Mucosa of descending colon (tissue), 3 donors: ENCODE results near the gene SNX6. TPM values are rescaled to one million over a fixed set of nuclear protein-coding genes. Genes with fewer than 3 reads are reported as not detected.

Experiments used
- ATAC-seq: fragments of 200-7000 bp; cut with Tn5 transposase; one replicate; pipeline ENCODE4 v1.9.1; 2020; ENCODE audit warnings: mild to moderate bottlenecking, moderate library complexity
- DNase-seq, 3 donors: peaks; one replicate each; pipeline ENCODE4 v3.0.0-alpha.2; 2020
- H3K36me3 ChIP-seq: fragments of 200-600 bp; one replicate; pipeline ENCODE4 v1.8.0; 2021; ENCODE audit warnings: low read depth, mild to moderate bottlenecking
- H3K4me1 ChIP-seq: fragments of 200-600 bp; one replicate; pipeline ENCODE4 v1.8.0; 2021; ENCODE audit warnings: low read depth, mild to moderate bottlenecking
- H3K4me3 ChIP-seq: fragments of 200-600 bp; one replicate; pipeline ENCODE4 v1.8.0; 2021; ENCODE audit warnings: mild to moderate bottlenecking
- H3K9me3 ChIP-seq: fragments of 200-600 bp; one replicate; pipeline ENCODE4 v1.8.0; 2021; ENCODE audit warnings: mild to moderate bottlenecking
- CTCF ChIP-seq: fragments of 200-600 bp; IDR thresholded peaks from one replicate; pipeline ENCODE4 v1.8.0; 2022; ENCODE audit warnings: antibody characterized with exemption, mild to moderate bottlenecking
- intact Hi-C, 2 donors: fragments of 100-400 bp; cut with DNase I in 1 of 2; cut with micrococcal nuclease in 1 of 2; formaldehyde crosslinking; loops; one replicate each; pipeline versions ENCODE4 v1.11.0 to v1.11.1; 2022; cut with DNase I, micrococcal nuclease
- total RNA-seq, 3 donors: library from RNA; stranded (reverse); fragmentation: NEBNext Ultra II Directional in 2 of 3; extraction: Animal tissue kit (Norgen Biotek cat#: 25700) in 2 of 3; gene quantifications; one replicate each; pipeline versions ENCODE4 v1.2.1 to v1.2.4, GENCODE V29; 2021 to 2023
- donor health status: DM: no; HTN: no; CAD: no; lungs with moderate emphysema.
- donor health status: DM: no; HTN: no; CAD: no.
- donor health status: DM: no; HTN: yes; CAD: no.

SNX6 gene
- total RNA-seq, 3 donors from 2014 or later: 70.9 to 79.9 (median 75.7) TPM

GRCh38 chr14:34604995-34605394 is 25.0 kb downstream of the SNX6 start:
- DNase-seq (no peak), ATAC-seq (no peak)
- Histone ChIP-seq H3K4me3 (no peak overlapping the region), H3K36me3 (peaks cover 13% of the 10 kb centered on the region), H3K4me1 (no peaks in the 10 kb centered on the region), H3K9me3 (no peaks in the 10 kb centered on the region)
- intact Hi-C loops: no loop called here
- TF ChIP-seq CTCF: no peak

GRCh38 chr14:34596891-34597290 is 33.1 kb downstream of the SNX6 start:
- Histone ChIP-seq H3K9me3 (no peaks in the 10 kb centered on the region), H3K4me1 (no peaks in the 10 kb centered on the region), H3K4me3 (no peak overlapping the region), H3K36me3 (peaks cover 45% of the 10 kb centered on the region)
- DNase-seq: no peak
- no peak for TF ChIP-seq CTCF
- ATAC-seq: no peak
- intact Hi-C loops: no loop called here

- intact Hi-C loops: no loop called here
- no peak for TF ChIP-seq CTCF
- ATAC-seq (no peak), DNase-seq (peak in 1 of 3 donors; percentile 12)
- no peak overlapping the region for H3K4me3 ChIP-seq
- H3K4me1 ChIP-seq: no peaks in the 10 kb centered on the region
- H3K36me3 ChIP-seq: peaks cover 35% of the 10 kb centered on the region
- H3K9me3 ChIP-seq: no peaks in the 10 kb centered on the region
These were observed 36.1 kb downstream of the SNX6 start for GRCh38 chr14:34593740-34594375.

- Histone ChIP-seq H3K9me3 (no peaks in the 10 kb centered on the region), H3K36me3 (peaks cover 24% of the 10 kb centered on the region), H3K4me1 (no peaks in the 10 kb centered on the region), H3K4me3 (no peak overlapping the region)
- intact Hi-C loops: no loop called here
- TF ChIP-seq CTCF: no peak
- DNase-seq: no peak
- no peak for ATAC-seq
These were observed 37.3 kb downstream of the SNX6 start for GRCh38 chr14:34592623-34593022.

GRCh38 chr14:34583525-34583924 is 46.4 kb downstream of the SNX6 start:
- TF ChIP-seq CTCF: no peak
- intact Hi-C loops: no loop called here
- DNase-seq (no peak), ATAC-seq (no peak)
- Histone ChIP-seq H3K9me3 (no peaks in the 10 kb centered on the region), H3K4me1 (no peaks in the 10 kb centered on the region), H3K4me3 (no peak overlapping the region), H3K36me3 (peaks cover 6% of the 10 kb centered on the region)
